HepG2 (cell line): ENCODE measurements around the gene DCAKD. TPM values are rescaled to one million over a fixed set of nuclear protein-coding genes. Genes with fewer than 3 reads are reported as not detected.

ENCODE experiments used
- CENPX ChIP-seq: sonication (generic); formaldehyde crosslinking; IDR thresholded peaks from 2 replicates; pipeline ENCODE4 v1.9.0; 2021; ENCODE audit warnings: mild to moderate bottlenecking, missing genetic modification reagents, moderate library complexity
- GPN1 ChIP-seq: sonication (generic); formaldehyde crosslinking; IDR thresholded peaks from 2 replicates; pipeline ENCODE4 v1.5.1; 2020; ENCODE audit warnings: missing genetic modification reagents, borderline replicate concordance
- HMG20B ChIP-seq: conservative IDR thresholded peaks from 2 replicates; pipeline ENCODE4 v1.6.1; 2016; ENCODE audit warnings: missing genetic modification reagents, missing compliant biosample characterization
- HNF4G ChIP-seq, 2 experiments: sonication (generic) in 1 of 2; formaldehyde crosslinking in 1 of 2; IDR thresholded peaks; 2 replicates each; pipeline versions ENCODE4 v1.4.0 to v1.6.1; 2011 to 2020; ENCODE audit warnings: borderline replicate concordance in 2 of 2, low read depth in 2 of 2, mild to moderate bottlenecking in 2 of 2, low read length in 1 of 2, missing genetic modification reagents in 1 of 2, moderate library complexity in 1 of 2
- SATB2 ChIP-seq: sonication (generic); formaldehyde crosslinking; IDR thresholded peaks from 2 replicates; pipeline ENCODE4 v1.5.0; 2020; ENCODE audit warnings: missing genetic modification reagents
- SP5 ChIP-seq: IDR thresholded peaks from 2 replicates; pipeline ENCODE4 v1.6.1; 2016; ENCODE audit warnings: low read depth, borderline replicate concordance
- TEF ChIP-seq: sonication (generic); formaldehyde crosslinking; IDR thresholded peaks from 2 replicates; pipeline ENCODE4 v1.5.0; 2020; ENCODE audit warnings: missing genetic modification reagents
- THAP8 ChIP-seq: sonication (generic); formaldehyde crosslinking; IDR thresholded peaks from 2 replicates; pipeline ENCODE4 v1.5.1; 2020; ENCODE audit warnings: missing genetic modification reagents, mild to moderate bottlenecking, borderline replicate concordance
- ZBTB26 ChIP-seq: IDR thresholded peaks from 2 replicates; pipeline ENCODE4 v1.6.1; 2016; ENCODE audit warnings: missing compliant biosample characterization, missing genetic modification reagents, borderline replicate concordance
- ZFP1 ChIP-seq: IDR thresholded peaks from 2 replicates; pipeline ENCODE4 v1.6.1; 2016
- ZNF235 ChIP-seq: sonication (generic); formaldehyde crosslinking; IDR thresholded peaks from 2 replicates; pipeline ENCODE4 v1.8.1; 2023; ENCODE audit warnings: mild to moderate bottlenecking, missing genetic modification reagents, borderline replicate concordance
- ZNF572 ChIP-seq: sonication (generic); formaldehyde crosslinking; IDR thresholded peaks from 2 replicates; pipeline ENCODE4 v1.5.1; 2020; ENCODE audit warnings: mild to moderate bottlenecking, missing genetic modification reagents
- ZNF710 ChIP-seq: sonication (generic); formaldehyde crosslinking; IDR thresholded peaks from 2 replicates; pipeline ENCODE4 v1.5.0; 2020; ENCODE audit warnings: mild to moderate bottlenecking, missing genetic modification reagents, borderline replicate concordance
- ZNF878 ChIP-seq: sonication (generic); formaldehyde crosslinking; IDR thresholded peaks from 2 replicates; pipeline ENCODE4 v1.8.1; 2023; ENCODE audit warnings: mild to moderate bottlenecking, missing genetic modification reagents, moderate library complexity
- ZSCAN22 ChIP-seq: sonication (generic); formaldehyde crosslinking; IDR thresholded peaks from 2 replicates; pipeline ENCODE4 v1.4.0; 2020; ENCODE audit warnings: mild to moderate bottlenecking, missing genetic modification reagents
- polyA plus RNA-seq, 8 experiments: library from polyadenylated mRNA; depleted of rRNA in 3 of 8; stranded (reverse) in 7 of 8; unstranded in 1 of 8; fragments of >200 nt; fragmentation: Illumina TruSeq in 4 of 8; extraction: Trizol in 4 of 8; gene quantifications; 2 replicates each; pipeline versions ENCODE4 v1.2.1 to v1.2.3, GENCODE V29; 2011 to 2016; ENCODE audit warnings: low read depth in 4 of 8, missing spikeins in 1 of 8, mixed read lengths in 1 of 8; ENCODE audit not compliant: insufficient read depth in 1 of 8
- total RNA-seq, 5 experiments: library from RNA; depleted of rRNA; stranded (reverse); fragments of >200 nt; fragmentation: Illumina TruSeq; extraction: Trizol; gene quantifications; 2 replicates each; pipeline ENCODE4 v1.2.3, GENCODE V29; 2016; ENCODE audit warnings: low read depth in 1 of 5
- TF ChIP-seq, protein P1 (sequence below): sonication (generic); formaldehyde crosslinking; IDR thresholded peaks from 2 replicates; pipeline ENCODE4 v1.5.1; 2020; ENCODE audit warnings: mild to moderate bottlenecking, missing genetic modification reagents, borderline replicate concordance

DCAKD gene
- total and polyA plus RNA-seq, 2 of the 13 experiments (the other 11 are each of a cell fraction or from before 2014, with no cell fraction given): 25.9 to 29.2 TPM

DNA sequence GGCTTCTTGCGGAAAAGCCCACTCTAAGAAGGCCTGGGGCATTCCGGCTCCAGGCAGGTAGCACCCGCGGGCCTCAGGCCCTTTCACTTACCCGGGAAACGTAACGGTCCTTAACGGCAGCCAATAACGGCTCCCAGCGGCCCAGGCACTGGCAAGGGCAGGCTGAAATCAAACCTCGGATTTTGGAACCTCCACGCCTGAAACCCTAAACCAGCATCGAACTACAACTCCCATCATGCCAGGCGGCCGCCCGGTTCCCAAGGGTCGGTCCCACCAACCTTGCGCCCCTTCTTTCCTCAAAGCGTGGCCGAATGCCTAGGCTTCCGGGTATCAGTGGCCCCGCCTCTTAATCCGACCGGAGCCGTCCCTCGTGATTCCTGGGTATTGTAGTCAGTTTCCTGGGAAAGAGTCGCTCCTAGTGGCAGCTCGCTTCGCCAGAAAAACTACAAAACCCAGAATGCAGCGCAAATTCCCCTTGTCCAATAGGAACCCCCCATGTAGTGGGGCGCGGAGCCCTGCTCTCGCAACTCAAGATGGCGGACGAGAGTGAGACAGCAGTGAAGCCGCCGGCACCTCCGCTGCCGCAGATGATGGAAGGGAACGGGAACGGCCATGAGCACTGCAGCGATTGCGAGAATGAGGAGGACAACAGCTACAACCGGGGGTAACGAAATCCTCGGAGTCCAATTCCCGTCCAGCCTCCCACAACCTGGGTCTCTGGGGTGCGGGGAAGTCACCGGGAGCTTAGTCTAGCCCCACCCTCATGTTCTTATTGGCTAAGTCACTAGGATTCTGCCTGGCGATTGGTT, 9.6 kb upstream of the DCAKD start, which contains the start of gene NMT1 (continued):
- peak; percentile 54; the same call in 1 of the 2 replicates for TF ChIP-seq SP5 (CRISPR knock-in tag)
- TF ChIP-seq ZNF710 (CRISPR knock-in tag): peak; percentile 12; the same call in 1 of the 2 replicates
- no peak for TF ChIP-seq ZSCAN22 (CRISPR knock-in tag)
- no peak for TF ChIP-seq CENPX (CRISPR knock-in tag)
- TF ChIP-seq, protein P1, sequence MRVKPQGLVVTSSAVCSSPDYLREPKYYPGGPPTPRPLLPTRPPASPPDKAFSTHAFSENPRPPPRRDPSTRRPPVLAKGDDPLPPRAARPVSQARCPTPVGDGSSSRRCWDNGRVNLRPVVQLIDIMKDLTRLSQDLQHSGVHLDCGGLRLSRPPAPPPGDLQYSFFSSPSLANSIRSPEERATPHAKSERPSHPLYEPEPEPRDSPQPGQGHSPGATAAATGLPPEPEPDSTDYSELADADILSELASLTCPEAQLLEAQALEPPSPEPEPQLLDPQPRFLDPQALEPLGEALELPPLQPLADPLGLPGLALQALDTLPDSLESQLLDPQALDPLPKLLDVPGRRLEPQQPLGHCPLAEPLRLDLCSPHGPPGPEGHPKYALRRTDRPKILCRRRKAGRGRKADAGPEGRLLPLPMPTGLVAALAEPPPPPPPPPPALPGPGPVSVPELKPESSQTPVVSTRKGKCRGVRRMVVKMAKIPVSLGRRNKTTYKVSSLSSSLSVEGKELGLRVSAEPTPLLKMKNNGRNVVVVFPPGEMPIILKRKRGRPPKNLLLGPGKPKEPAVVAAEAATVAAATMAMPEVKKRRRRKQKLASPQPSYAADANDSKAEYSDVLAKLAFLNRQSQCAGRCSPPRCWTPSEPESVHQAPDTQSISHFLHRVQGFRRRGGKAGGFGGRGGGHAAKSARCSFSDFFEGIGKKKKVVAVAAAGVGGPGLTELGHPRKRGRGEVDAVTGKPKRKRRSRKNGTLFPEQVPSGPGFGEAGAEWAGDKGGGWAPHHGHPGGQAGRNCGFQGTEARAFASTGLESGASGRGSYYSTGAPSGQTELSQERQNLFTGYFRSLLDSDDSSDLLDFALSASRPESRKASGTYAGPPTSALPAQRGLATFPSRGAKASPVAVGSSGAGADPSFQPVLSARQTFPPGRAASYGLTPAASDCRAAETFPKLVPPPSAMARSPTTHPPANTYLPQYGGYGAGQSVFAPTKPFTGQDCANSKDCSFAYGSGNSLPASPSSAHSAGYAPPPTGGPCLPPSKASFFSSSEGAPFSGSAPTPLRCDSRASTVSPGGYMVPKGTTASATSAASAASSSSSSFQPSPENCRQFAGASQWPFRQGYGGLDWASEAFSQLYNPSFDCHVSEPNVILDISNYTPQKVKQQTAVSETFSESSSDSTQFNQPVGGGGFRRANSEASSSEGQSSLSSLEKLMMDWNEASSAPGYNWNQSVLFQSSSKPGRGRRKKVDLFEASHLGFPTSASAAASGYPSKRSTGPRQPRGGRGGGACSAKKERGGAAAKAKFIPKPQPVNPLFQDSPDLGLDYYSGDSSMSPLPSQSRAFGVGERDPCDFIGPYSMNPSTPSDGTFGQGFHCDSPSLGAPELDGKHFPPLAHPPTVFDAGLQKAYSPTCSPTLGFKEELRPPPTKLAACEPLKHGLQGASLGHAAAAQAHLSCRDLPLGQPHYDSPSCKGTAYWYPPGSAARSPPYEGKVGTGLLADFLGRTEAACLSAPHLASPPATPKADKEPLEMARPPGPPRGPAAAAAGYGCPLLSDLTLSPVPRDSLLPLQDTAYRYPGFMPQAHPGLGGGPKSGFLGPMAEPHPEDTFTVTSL (CRISPR knock-in tag): peak; percentile 63; the same call in 1 of the 2 replicates
- TF ChIP-seq TEF (CRISPR knock-in tag): peak; percentile 53; the same call in 1 of the 2 replicates
- TF ChIP-seq ZFP1: no peak; the same call in 1 of the 2 replicates
- 0 out of 2 replicates have a peak, but pooled peaks have one; percentile 56 for TF ChIP-seq GPN1 (CRISPR knock-in tag)
- peak; percentile 84; the same call in 1 of the 2 replicates for TF ChIP-seq ZBTB26
- TF ChIP-seq ZNF235 (CRISPR knock-in tag): no peak
- TF ChIP-seq ZNF572 (CRISPR knock-in tag): no peak
- peak; percentile 94; the same call in 1 of the 2 replicates for TF ChIP-seq SATB2 (CRISPR knock-in tag)
- no peak for TF ChIP-seq THAP8 (CRISPR knock-in tag)
- peak; percentile 34; the same call in 1 of the 2 replicates for TF ChIP-seq ZNF878 (CRISPR knock-in tag)
- no peak; the same call in 1 of the 2 replicates for TF ChIP-seq HNF4G (IDR thresholded peaks at IDR 0.05; ENCODE audit: borderline replicate concordance, low read depth, low read length)
- TF ChIP-seq HNF4G (CRISPR knock-in tag; IDR thresholded peaks at IDR 0.05; ENCODE audit: borderline replicate concordance, low read depth): 0 out of 2 replicates have a peak, but pooled peaks have one; percentile 31
- peak; percentile 31; the same call in 1 of the 2 replicates for TF ChIP-seq HMG20B
